Type B pancreatic cell (in vitro differentiated cells): Measurements from ENCODE around the gene RFPL3. TPM values are rescaled to one million over a fixed set of nuclear protein-coding genes. Genes with fewer than 3 reads are reported as not detected.

Source experiments
- DNase-seq: peaks from one replicate; pipeline ENCODE4 v3.0.0; 2021; ENCODE audit warnings: mixed read lengths; ENCODE audit not compliant: unreplicated experiment; ENCODE audit errors: extremely low spot score
- H3K27ac Mint-ChIP-seq: 2 replicates; pipeline ENCODE4 v1.8.0; 2021; ENCODE audit warnings: mild to moderate bottlenecking, mixed read lengths
- H3K27me3 Mint-ChIP-seq: 2 replicates; pipeline ENCODE4 v1.8.0; 2021; ENCODE audit warnings: mixed read lengths
- H3K36me3 Mint-ChIP-seq: 2 replicates; pipeline ENCODE4 v1.8.0; 2021; ENCODE audit warnings: mixed read lengths
- H3K4me1 Mint-ChIP-seq: one replicate; pipeline ENCODE4 v1.8.0; 2021; ENCODE audit warnings: mixed read lengths; ENCODE audit not compliant: unreplicated experiment
- H3K4me3 Mint-ChIP-seq: 2 replicates; pipeline ENCODE4 v1.8.0; 2021; ENCODE audit warnings: mild to moderate bottlenecking, mixed read lengths
- H3K9me3 Mint-ChIP-seq: 2 replicates; pipeline ENCODE4 v1.8.0; 2021; ENCODE audit warnings: mixed read lengths
- total RNA-seq: library from RNA; stranded (reverse); gene quantifications from 2 replicates; pipeline ENCODE4 v1.2.1, GENCODE V29; 2021; ENCODE audit warnings: low replicate concordance
- TF ChIP-seq, protein P1 (sequence below): fragments of 200-600 bp; sonication (generic); conservative IDR thresholded peaks from 2 replicates; pipeline ENCODE4 v1.5.0; 2021; ENCODE audit warnings: antibody characterized with exemption, mild to moderate bottlenecking

RFPL3 gene
- total RNA-seq, 1 donor from 2014 or later, result 0.24 TPM

DNA sequence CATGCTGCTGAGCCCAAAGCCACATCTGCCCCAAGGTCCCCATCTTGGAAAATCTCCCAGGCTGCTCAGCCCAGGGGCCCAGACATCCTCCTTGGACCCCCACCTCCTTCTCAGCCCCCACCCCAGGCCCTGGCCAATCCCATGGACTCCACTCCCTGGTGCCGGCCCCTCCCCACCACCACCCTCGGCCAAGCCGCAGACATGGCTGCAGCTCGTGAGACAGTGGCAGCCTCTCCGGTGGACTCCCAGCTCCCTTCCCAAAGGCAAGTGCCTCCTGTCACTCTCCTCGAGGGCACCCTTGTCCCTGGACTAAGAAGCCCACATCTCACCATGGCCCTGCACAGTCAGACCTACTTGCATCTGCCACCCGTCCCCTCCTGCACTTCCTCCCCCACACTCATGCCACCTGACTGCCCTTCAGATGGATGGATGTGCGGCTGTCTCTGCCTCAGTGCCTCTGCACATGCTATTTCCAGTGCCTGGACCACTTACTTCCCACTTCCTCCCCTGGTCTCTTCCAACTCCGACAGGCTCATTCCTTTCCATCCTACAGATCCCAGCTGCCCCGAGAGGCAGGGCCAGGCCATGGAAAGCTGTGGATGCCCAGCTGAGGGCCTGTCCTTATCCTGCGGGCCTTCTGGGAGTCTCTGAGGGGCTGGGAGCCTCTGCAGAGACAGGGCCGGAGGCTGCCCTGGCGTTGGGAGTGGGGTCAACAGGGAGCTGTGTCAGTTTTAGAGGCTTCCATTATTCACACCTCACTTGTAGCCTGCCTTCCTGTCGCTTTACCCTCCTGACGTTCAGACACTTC is 25.5 kb upstream of the RFPL3 start:
- Mint-ChIP-seq H3K27me3 (peaks cover 8% of the 10 kb centered on the region), H3K9me3 (no peaks in the 10 kb centered on the region), H3K36me3 (no peaks in the 10 kb centered on the region), H3K4me3 (no peak overlapping the region), H3K4me1 (no peaks in the 10 kb centered on the region), H3K27ac (no peak overlapping the region)
- DNase-seq, result peak; percentile 65
- TF ChIP-seq, protein P1, sequence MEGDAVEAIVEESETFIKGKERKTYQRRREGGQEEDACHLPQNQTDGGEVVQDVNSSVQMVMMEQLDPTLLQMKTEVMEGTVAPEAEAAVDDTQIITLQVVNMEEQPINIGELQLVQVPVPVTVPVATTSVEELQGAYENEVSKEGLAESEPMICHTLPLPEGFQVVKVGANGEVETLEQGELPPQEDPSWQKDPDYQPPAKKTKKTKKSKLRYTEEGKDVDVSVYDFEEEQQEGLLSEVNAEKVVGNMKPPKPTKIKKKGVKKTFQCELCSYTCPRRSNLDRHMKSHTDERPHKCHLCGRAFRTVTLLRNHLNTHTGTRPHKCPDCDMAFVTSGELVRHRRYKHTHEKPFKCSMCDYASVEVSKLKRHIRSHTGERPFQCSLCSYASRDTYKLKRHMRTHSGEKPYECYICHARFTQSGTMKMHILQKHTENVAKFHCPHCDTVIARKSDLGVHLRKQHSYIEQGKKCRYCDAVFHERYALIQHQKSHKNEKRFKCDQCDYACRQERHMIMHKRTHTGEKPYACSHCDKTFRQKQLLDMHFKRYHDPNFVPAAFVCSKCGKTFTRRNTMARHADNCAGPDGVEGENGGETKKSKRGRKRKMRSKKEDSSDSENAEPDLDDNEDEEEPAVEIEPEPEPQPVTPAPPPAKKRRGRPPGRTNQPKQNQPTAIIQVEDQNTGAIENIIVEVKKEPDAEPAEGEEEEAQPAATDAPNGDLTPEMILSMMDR, result no peak

DNA sequence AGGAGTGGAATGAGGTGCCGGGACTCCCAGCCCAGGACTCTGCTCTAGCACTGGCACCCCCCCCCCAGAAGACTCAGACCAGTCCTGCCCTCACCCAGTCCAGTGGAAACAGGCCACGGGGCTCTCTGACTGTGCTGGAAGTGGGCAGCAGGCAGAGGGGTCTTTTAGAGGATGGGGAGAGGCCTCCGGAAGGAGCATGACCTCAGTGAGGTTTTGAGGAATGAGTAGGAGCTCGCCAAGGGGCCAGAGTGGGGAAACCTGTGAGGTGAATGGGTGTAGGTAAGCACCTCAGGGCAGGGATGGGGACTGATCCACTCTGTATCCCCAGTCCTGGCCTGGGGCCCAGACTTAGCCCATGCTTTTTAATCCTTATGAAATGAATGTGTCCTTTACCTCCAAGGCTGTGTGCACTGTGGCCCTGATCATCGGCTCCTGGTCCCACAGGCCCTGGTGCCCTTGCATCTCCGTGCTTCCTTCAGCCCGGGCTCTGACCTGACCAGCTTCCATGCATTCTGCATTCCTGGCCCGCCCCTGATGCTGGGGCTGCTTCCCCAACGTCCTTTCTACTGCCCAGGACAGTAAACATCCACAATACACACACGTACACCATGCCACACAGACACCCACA is 24.4 kb upstream of the RFPL3 start:
- Mint-ChIP-seq H3K27me3 (peaks cover 13% of the 10 kb centered on the region), H3K4me3 (no peak overlapping the region), H3K27ac (no peak overlapping the region), H3K9me3 (no peaks in the 10 kb centered on the region), H3K4me1 (peaks cover 5% of the 10 kb centered on the region), H3K36me3 (no peaks in the 10 kb centered on the region)
- TF ChIP-seq, protein P1, result no peak
- DNase-seq, result peak; percentile 39

DNA sequence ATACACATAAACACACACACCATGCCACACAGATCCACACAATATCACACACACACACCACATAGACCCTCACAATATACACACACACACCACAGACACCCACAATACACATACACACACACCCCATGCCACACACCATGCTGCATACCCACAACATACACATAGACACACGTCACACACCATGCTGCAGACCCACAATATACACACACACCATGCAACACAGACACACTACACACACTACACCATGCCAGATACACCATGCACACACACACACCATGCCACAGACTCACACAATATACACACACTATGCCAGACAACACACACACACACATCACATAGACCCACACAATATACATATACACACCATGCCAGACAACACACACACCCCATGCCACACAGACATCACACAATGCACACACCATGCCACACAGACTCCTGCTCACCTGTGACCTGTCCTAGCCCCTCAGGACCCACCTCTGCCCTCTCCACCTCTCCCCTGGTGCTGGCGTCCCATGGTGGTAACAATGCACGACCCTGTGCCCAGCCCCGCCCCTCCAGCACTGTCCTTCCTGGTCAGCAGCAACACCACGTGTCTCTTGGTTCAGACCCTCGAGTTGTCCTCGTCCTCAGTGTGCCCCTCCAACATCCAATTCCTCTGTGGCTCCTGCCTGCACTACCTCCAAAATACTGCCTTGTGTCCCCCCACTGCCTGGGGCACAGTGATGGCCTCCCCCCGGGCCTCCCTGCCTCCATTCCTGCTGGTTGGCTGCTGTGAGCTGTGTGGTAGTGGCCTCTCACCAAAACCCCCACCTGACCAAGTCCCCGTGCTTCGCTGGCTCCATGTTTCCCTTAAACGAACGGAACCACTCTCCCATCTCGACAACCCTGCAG is 23.7 kb upstream of the RFPL3 start:
- Mint-ChIP-seq H3K27me3 (peaks cover 15% of the 10 kb centered on the region), H3K4me1 (peaks cover 5% of the 10 kb centered on the region), H3K36me3 (no peaks in the 10 kb centered on the region), H3K4me3 (no peak overlapping the region), H3K9me3 (no peaks in the 10 kb centered on the region), H3K27ac (no peak overlapping the region)
- TF ChIP-seq, protein P1, result no peak
- DNase-seq, result peak; percentile 60

DNA sequence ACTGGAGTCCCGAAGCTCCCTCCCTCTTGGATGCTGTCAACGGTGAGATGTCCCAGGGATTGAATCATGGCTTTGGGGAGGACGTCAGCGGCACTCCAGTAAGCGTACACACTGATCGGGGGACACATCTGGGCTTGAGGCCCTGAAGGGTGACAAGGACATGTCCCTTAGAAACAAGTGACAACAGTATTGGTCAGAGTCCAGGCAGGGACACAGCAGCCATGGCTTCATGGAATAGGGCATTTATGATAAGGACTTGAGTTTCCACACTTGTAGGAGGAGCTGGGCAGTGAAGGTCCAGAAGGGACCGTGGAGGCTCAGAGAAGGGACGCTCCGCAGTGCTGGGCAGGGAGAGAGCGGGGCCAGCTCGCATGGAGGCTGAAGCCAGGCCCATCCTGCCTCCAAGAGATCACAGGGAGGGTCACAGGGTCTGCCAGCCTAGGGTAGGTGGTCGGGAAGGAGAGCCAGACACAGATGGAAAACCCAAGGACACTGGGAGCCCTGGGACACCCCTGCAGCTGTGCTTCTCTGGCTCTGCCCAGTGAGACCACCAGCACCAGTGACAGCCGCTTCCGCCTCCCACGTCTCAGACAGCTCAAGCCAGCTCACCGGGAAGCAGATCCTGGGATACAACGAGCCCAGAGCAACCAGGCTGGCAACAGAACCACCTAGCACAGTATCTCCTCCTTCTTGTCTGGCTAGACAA is 22.9 kb upstream of the RFPL3 start:
- peak; percentile 57 for DNase-seq
- H3K9me3 Mint-ChIP-seq, result no peaks in the 10 kb centered on the region
- no peaks in the 10 kb centered on the region for H3K36me3 Mint-ChIP-seq
- H3K4me3 Mint-ChIP-seq, result no peak overlapping the region
- TF ChIP-seq, protein P1, result no peak
- H3K4me1 Mint-ChIP-seq, result peaks cover 5% of the 10 kb centered on the region
- peaks cover 15% of the 10 kb centered on the region for H3K27me3 Mint-ChIP-seq
- H3K27ac Mint-ChIP-seq, result no peak overlapping the region

DNA sequence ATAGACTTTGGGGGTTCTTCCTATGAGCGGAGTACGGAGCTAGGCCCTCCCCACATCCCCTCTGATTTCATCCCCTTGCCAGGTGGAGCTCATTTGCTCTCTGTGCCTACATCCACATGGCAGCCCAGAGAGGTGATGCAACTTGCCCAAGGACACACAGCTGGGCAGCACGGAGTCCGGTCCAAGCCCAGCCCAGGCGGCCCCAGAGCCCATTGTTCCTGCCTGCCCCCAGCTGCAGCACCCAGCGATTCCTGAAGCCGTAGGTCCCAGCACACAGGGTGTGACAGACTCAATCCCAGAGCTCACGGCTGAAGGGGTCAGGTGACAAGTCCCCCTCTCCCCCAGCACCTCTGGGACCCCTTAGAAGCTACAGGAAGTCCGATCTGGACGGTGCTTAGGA is 22.2 kb upstream of the RFPL3 start:
- no peak overlapping the region for H3K4me3 Mint-ChIP-seq
- H3K36me3 Mint-ChIP-seq, result no peaks in the 10 kb centered on the region
- peaks cover 21% of the 10 kb centered on the region for H3K27me3 Mint-ChIP-seq
- TF ChIP-seq, protein P1, result no peak
- peaks cover 5% of the 10 kb centered on the region for H3K4me1 Mint-ChIP-seq
- H3K9me3 Mint-ChIP-seq, result no peaks in the 10 kb centered on the region
- no peak overlapping the region for H3K27ac Mint-ChIP-seq
- peak; percentile 58 for DNase-seq
